CD4-positive, alpha-beta T cell treated with Interleukin-15 for 4 hours (primary cell): Measurements from ENCODE around the gene PLPPR4.

Experiments used
- DNase-seq: peaks from one replicate; pipeline ENCODE4 v3.0.0-alpha.2; 2020; ENCODE audit warnings: low spot score

The PLPPR4 gene

DNA sequence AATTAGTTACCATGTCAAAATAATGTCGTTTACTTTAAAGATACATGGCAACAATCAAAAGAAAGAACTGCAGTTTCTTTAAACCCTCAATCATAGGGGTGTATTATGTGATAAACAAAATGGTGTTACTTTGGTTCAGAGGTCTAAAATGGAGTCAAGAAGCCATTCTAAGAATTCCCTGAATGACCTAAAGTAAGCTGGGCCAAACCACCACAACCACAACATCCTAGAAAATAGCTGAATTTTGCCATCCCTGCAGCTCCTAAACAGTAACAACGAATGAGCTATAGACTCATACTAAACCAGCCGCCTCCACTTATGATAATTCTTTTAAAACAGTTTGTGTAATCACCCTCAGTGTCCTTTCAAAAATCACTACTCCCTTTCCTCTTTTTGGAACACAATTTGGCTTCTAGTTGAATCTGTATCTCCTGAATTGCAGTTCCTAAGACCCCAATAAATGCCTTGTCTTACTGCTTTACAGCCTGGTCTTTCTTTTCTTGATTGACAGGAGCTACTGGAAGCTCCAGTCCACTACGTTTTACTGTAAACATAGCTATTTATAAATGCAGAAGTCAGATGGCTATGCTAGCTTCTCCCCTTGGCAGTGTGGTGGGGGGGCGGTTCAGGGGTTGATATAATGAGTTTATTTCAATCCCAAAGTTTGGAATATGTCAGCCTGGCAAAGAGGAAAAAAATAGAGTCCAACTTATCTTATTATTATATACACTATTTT, 84.3 kb downstream of the PLPPR4 start:
- DNase-seq = no peak

DNA sequence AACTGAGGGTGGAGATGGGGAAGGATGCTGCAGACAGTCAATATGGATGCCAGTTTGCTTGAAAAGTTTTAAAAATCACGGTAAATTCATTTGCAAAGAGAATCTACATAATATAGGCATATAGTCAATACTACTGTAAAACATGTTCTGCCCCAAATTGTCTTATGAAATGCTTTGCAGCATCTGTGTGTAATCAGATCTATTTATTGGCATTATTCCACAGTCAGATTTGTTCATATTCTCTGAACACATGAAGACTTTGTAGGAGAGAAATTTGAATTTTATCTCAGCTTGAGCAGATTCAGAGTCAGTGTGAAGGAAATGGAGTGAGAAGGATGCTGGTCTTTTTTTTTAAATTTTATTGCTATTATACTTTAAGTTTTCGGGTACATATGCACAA, 88.5 kb downstream of the PLPPR4 start:
- no peak for DNase-seq

DNA sequence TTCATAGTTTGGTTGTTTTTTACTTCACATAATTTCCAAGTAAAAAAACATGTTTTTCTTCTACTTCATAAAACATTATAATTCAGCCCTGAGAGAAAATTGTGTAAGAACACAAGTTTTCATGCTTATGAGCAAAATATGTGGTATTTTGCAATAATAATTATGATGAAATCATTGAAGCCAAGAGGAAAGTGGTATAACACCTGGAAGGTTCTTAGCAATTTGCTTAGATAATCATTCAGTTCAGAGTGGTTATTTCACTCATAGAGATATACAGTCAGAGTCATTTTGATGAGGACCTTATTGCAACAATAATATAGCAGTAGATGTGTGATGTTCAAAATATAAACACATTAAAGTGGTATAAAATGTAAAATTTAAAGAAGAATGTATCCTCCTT, 94.5 kb downstream of the PLPPR4 start:
- DNase-seq = no peak
